ENCODE data around the gene HOXA7.

HOXA7 gene

GRCh38 chr7:27193335-27194001, 37.0 kb upstream of the HOXA7 start:
- DNase-seq (ENCODE audit: low read depth): no peak

- DNase-seq (ENCODE audit: low read depth): no peak
These were observed 36.3 kb upstream of the HOXA7 start for GRCh38 chr7:27192546-27193334.

GRCh38 chr7:27191833-27192545, 35.5 kb upstream of the HOXA7 start:
- DNase-seq (ENCODE audit: low read depth): no peak

DNA sequence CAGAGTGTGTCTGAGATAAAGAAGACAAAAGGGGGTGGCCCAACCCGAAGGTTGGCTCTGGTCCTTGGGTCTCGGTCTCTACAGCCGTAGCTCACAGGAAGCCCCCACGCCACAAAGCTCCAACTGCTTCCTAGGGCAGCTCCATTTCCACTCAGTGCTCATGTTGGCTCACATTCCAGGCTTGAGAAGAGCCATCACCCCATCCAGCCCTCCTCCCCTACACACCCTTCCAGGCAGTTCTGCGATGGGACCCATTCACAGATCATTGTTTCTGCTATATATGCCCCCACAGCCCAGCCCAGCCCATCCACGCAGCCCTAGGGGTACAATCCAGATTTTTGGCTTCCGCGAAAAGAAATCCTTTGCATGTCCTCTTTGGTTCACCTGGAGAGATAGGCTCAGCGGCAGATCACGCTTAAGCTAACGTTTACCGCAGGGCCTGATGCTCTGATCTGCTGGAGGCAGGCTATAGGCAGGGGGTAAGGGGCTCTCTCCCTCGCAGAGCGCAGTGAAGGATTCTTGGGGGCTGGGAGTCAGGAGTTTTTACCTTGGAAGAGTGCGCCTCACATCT, 34.8 kb upstream of the HOXA7 start:
- no peak for DNase-seq (ENCODE audit: low read depth)

- DNase-seq (ENCODE audit: low read depth): no peak
These were observed 33.7 kb upstream of the HOXA7 start for GRCh38 chr7:27189997-27190748.

DNA sequence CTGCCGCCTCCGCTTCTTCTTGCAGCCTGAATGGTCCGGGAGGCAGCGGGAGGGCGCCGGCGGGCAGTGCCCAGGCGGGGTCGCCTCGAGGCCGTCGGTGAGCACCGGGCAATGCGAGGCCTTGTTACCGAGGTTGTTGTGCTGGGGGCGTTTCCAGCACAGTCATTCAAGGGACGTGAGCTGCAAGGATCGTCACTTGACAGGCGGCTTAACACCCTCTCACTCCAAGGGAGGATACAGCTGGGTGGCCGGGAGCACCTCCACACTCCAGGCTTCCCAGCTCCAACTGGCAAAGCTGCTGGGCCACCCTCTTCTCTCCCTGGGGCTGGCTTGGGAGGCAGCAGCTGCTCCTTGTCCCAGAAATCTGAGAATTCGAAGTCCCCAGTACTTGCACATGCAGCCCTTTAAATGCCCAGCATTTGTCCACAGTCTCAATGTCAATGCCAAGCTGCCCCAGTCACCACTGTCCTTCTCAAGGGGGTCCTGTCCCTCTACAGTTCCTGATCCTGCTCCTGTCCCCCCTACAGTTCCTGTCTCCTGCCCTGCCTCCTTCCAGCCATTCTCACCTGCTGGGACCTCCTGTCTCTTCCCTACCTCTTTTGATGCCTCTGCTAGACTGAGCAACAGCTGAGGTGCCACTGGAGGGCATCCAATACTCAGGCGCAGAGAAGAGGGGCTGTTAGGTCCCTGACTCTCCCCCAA, 33.0 kb upstream of the HOXA7 start:
- no peak for DNase-seq (ENCODE audit: low read depth)

- DNase-seq (ENCODE audit: low read depth): no peak
These were observed 32.2 kb upstream of the HOXA7 start for GRCh38 chr7:27188386-27189294.

- DNase-seq (ENCODE audit: low read depth): no peak
These were observed 31.3 kb upstream of the HOXA7 start for GRCh38 chr7:27187475-27188385.

DNA sequence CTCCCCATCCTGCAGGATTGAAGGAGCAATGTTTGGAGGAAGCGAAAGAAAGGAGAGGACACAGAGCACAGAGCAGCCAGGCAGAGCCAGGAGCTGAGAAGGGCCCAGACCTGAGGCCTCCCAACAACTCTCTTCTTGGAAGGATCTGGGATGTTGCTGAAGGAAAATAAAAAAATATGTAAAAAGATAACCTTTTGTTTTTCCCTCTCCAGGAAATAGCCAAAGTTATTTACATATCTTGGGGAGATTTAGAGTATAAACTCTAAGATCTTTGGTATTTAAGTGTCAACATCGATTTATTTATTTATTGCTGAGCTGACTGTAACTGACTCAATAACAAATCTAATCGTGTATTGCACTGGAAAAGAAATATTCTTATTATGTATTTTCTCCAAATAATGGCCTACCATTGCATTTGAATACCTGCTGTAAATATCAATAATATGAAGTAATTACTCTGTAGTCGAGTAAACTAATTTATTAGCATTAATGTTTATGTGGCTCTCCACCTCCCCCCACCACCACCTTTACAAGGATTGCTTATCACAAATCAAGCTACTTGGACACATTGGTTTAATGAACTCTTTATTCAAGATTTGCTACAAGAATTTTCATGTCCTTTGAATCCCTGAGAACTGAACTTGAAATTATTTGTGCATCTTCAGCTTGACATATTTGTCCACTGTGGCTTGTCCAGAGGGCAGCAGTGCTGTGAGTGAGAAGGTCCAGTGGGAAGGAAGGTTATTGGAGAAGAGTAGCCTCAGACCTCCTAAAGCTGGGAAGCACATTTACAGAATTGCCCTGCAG, 30.4 kb upstream of the HOXA7 start:
- no peak for DNase-seq (ENCODE audit: low read depth)

DNA sequence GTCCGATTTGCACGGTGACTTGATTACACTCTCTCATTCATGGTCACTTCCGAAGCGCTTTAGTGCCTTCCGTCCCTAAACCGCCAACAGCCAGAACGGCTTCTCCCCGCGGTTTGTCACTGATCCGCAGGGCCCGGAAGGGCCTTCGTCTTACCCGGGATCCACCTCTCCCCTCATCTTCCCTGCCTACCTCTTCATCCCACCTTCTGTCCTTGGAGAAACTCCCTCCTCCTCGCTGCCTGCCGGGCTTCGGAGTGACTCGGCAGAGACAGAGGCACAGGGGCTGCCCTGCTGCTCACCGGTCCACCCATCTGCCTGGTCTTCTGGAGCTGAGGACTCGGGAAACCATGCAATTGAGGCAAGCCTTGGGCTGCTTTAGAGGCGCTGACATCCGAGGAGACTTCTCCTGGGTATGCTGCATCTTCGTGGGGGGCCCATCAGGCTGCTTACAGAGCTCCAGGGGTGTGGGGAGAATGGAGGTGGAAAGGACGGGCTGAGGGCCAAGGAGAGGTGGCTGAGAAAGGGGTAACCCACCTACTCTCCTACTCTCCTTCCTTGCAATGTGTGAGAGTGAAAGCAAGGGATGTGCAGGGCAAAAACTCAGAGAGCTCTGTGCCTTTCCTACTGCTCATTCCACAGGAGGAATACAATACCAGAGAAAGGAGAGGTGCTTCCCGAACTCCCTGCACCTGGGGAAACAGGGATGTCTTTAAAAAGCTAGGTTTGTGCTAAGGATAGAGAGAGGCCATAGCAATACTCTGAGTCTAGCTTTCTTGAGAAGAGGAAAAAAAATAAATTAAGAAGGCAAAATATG, 29.6 kb upstream of the HOXA7 start:
- no peak for DNase-seq (ENCODE audit: low read depth)

- DNase-seq (ENCODE audit: low read depth): no peak
These were observed 28.8 kb upstream of the HOXA7 start, which contains the start of gene HOXA11 for GRCh38 chr7:27185013-27185853. HOXA11 (minus strand) TSS chr7:27185232; CDS start chr7:27185144, 88 bp downstream.

- DNase-seq (ENCODE audit: low read depth): no peak
These were observed 28.0 kb upstream of the HOXA7 start for GRCh38 chr7:27184337-27185012.

DNA sequence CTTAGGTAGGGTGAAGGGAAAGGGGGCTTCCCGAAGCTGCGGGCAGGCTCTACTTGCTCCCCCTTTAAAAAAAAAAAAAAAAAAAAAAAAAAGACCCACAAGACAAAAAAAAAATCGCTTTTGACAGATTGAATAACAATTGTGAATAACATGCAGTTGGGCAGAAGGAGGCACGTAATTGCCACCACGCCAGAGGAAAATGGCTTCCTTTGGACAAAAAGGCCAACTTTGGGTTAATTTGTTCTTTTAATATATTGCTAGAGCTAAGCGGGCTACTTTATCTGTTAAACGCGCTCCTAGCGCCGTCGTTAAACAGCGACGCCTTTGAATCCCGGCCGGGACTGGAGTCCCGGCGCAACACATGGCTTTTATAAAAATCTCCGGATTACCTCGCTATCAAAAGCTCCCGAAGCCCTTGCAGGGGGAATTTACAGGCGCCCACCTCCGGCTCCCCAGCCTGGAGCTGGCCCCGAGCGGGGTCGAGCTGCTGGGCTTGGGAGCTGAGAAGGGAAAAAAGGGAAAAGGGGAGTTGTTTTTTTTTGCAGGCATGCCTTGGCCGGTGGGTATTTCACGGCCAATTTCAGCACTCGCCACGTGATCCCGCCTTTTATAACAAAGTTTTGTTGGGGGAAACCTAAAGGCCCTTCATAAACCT, 27.3 kb upstream of the HOXA7 start:
- no peak for DNase-seq (ENCODE audit: low read depth)

- DNase-seq (ENCODE audit: low read depth): no peak
These were observed 26.6 kb upstream of the HOXA7 start for GRCh38 chr7:27182861-27183681.

All from activated T-helper 9 cell treated with anti-CD3 and anti-CD28 coated beads, Interleukin-2, amount 50 U/mL, for 16 hours (primary cell).